HUDEP-2 (cell line): ENCODE results near the gene KSR1.
"Not testable (repeated sequence)": the region's sequence is repeated elsewhere in the genome, so short reads cannot be mapped to it uniquely, and the experiment has no call there.

Source experiments
- DNase-seq, 76 experiments: peaks; one replicate each; lab custom pipeline; 2025; ENCODE audit not compliant: unreplicated experiment in 76 of 76; lab: John Stamatoyannopoulos, UW

The KSR1 gene

GRCh38 chr17:27451906-27452305, 4.3 kb upstream of the KSR1 start:
- DNase-seq: no peak

- no peak for DNase-seq
These were observed 3.4 kb upstream of the KSR1 start for GRCh38 chr17:27452828-27453227.

DNA sequence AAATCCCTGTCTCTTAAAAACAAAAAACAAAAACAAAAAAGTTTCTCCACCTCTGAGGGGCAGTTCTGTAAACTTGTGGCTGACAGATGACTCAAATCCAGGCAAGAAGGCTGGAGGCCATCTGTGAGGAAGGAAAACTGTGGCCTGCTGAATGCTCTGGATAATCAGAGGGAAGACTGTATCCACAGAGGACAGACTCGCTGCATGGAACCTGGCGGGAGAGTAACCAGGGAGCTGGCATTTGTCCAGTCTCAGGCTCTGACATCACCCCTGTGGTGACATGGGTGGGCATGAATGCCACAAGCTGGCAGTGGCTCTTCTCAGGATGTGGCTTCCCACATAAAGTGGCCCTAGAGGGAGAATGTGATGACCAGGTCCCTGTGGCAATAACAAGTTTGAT, 2.8 kb upstream of the KSR1 start:
- no peak for DNase-seq

DNA sequence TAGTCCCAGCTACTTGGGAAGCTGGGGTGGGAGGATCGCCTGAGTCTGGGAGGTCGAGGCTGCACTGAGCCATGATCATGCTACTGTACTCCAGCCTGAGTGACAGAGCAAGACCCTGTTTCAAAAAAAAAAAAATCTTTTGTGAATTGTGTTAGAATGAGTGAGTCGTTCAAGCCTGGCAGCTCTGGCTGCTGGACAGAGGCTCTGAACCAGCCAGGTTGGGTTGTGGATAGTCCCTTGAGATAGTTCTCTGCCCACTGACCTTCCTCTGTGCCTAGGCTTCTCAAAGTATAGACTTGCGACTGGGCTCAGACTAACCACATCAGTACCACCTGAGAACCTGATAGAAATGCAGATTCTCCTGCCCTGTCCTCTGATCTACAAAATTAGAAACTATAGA, 2.2 kb upstream of the KSR1 start:
- no peak for DNase-seq

DNA sequence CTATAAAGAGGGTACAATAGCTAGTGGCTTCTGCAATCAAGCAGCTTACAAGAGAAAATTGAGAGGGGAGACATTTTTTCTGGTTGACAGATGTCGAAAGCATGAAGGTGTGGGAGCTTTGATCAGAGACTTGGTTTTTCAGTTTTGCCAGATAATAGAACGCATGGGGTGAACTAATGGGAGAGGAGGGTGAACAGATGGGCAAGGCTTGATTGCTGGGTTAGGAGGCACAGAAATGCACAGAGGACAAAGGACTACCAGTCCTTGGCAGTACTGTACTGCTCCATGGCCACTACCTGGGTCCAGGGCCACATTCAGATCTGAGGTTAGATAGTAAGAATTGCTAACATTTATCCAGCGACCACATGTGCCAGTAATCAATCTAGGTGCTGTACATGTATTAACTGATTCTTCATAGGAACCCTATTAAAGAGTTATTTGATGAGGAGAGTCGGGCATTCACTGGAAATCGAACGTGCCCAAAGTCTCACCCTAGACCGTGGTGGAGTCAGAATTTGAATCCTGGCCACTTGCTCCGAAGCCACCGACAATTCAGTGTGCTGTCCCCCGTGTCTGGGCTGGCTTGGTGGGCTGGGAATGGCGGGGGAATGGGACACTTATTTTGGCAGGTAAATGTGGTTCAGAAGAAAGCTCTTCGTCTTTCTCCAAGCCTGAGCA, 873 bp upstream of the KSR1 start:
- DNase-seq: peak in 10 of 76 experiments; percentile 15 to 45 (median 28)

DNA sequence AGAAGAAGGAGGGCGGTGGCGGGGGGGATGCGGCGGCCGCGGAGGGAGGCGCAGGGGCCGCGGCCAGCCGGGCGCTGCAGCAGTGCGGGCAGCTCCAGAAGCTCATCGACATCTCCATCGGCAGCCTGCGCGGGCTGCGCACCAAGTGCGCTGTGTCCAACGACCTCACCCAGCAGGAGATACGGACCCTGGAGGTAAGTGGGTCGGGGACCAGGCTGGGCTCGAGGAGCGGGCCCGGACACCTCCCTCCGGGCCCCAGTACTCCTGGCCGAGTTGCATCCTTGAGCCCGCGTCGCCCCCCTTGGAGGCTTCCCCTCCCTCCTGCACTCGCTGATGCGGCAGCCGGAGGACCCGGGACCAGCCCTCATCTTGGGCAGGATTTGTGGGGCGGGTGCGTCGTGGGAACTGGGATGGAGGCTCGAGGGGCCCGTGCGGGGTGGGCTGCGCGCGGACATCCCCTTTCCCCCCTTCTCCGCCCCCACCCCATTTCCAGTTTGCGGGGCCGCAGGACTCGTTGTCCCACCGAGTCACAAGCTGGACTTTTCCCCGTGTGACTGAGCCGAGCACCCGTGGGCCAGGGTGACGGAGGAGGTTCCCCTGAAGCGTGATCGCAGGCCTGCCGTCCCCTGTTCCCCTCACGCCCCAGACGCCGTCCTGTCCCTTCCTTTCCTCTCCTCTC, 572 bp downstream of the KSR1 start:
- DNase-seq: no peak

GRCh38 chr17:27457360-27457715, 1.1 kb downstream of the KSR1 start:
- no peak for DNase-seq

DNA sequence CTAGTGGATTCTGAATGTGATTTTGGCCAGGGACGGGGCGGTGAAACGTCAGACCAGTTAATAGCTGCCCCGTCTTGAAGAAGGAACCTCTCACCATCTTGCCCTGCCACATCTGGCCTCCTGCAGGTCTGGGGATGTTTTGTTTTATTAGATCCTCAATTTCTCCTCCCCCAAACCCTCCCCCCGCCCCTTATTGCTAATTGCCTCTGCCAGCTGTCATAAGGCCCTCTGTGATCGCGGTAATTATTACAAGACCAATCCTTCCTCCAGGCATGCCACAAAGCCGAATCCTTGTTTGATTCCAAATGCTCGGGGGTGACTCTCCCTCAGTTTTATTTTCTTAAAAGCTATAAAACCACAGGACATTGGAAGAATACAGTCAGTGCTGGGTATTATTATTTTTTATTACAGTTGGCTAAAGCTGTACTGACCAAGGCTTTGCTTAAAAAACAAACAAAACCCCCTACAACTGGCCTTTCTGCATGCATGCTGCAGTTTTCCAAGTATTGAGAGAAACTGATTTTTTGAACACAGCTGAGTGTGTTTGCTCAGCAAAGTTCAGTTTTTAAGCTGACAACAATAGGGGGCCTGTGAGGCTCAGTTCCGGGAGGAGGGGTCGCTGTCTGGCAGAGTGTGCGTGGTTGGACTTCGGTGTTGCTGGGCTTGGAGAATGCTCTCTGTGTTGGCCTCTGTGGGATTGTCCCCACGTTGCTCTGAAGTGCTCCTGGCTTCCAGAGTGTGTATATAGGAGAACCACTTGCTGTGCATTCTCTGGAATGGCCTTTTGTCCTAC, 1.7 kb downstream of the KSR1 start:
- peak in 22 of 76 experiments; percentile 10 to 41 (median 24) for DNase-seq

GRCh38 chr17:27458524-27458908, 2.3 kb downstream of the KSR1 start:
- DNase-seq: no peak

- no peak for DNase-seq
These were observed 3.2 kb downstream of the KSR1 start for GRCh38 chr17:27459433-27459832.

DNA sequence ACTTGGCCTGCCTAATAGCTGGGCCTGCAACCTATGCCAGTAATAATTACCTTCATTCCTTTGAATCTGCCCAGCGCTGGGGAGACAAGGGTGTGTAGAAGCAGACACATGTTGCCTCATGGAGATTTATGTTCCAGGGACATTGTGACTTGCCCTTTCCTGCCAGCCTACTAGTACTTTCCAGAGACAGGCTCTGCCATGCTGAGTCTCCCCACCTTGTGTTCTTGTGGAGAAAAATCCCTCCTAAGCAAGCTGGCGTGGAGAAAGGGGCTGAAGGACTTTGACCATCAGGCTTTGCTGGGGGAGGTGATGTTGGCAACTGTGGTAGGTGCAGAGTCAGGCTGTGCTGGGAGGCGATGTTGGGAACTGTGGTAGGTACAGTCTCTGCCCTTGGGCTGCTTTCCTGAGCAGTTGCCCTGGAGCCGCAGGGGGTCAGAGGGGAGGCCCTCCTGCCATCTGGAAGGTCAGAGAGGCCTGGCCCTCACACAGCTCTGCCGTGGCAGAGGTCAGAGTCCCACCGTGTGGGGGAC, 4.0 kb downstream of the KSR1 start:
- DNase-seq: no peak

DNA sequence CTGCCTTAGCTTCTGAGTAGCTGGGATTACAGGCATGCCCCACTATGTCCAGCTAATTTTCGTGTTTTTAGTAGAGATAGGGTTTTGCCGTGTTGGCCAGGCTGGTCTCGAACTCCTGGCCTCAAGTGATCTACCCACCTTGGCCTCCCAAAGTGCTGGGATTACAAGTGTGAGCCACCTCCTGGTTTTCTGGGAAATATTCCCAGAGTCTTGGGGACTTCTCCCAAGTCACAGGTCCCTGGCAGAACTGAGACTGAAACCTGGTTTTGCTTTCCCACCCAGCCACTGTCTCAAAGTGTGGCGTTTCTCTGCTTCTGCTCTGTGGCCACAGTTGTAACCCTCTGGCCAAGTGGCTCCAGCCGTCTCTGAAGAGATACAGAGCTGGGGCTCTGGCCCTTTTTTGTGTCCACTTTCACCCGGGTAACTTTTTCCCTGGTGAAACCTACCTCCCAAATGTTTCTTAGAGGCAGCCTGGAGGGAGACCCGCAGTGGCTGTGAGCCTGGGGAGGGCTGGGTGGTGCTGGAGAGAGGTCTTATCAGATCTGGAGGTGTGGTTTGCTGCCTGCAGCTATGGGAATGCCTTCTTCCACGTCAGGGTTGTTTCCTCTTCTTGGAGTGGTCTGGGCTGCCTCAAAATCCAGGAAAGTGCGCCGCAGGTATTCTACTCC, 5.1 kb downstream of the KSR1 start:
- DNase-seq: peak in 33 of 76 experiments; percentile 14 to 56 (median 35)

- no peak for DNase-seq
These were observed 5.9 kb downstream of the KSR1 start for GRCh38 chr17:27462149-27462548.

DNA sequence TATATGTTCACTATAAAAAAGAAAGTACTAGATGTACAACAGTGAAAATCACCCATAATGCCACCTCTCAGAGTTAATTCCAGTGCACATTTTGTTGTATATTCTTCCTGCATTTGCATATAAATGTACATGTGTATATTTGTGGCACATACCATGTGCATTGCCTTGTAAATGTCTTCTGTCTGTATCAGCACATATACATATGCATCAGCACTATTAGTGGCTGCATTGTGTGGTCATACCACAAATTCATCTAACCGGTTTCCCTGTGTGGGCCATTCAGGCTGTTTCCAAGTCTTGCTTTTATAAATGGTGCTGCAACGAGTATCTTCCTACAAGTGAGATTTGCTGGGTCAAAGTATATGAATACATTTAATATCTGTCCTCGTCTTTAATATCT, 6.5 kb downstream of the KSR1 start:
- no peak for DNase-seq

DNA sequence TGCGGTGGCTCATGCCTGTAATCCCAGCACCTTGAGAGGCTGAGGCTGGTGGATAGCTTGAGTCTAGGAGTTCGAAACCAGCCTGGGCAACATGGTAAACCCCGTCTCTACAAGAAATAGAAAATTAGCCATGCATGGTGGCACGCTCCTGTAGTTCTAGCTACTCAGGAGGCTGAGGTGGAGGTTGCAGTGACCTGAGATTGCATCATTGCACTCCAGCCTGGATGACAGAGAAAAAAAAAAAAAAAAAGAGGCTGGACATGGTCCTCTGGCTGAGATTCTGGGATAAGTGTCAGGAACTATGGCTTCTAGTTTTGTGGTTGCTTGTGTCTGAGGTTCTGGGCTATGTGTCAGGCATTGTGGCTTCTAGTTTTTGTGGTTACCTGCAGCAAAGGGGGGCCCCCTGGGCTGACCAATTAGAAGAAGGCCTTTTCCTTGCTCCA, 7.0 kb downstream of the KSR1 start:
- DNase-seq: no peak

- DNase-seq: not testable (repeated sequence)
These were observed 7.8 kb downstream of the KSR1 start for GRCh38 chr17:27464019-27464418.

DNA sequence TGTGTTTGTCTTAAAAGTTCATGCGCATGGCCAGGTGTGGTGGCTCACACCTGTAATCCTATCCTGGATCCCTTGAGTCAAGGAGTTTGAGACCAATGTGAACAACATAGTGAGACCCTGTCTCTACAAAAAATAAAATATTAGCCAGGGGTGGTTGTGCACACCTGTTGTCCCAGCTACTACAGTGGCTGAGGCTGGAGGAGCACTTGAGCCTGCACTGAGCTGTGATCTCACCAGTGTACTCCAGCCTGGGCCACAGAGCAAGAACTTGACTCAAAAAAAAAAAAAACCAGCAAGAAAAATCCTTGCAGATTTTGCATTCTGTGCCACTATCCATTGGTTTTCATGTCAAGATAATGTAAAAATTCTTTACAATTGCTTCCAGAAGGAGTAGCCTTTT, 8.2 kb downstream of the KSR1 start:
- DNase-seq: no peak

DNA sequence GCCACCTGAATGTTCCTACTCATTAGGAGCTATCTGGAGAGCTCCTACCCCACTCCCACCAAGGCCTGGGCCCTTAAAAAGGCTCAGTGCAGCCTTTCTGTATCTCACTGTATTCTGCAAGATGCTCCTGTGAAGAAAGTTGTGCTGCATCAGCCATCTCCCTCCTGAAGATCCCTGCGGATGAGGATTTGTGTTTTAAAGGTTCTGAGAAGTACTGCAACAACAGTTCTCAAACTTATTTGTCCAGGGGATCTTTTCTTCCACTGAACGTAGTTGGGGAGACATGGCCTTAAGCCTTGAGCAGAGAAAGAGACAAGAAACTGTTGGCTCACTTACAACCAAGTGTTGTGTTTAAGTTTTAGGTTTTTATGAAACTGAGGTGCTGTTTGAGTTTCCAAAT, 9.6 kb downstream of the KSR1 start:
- not testable (repeated sequence) for DNase-seq

DNA sequence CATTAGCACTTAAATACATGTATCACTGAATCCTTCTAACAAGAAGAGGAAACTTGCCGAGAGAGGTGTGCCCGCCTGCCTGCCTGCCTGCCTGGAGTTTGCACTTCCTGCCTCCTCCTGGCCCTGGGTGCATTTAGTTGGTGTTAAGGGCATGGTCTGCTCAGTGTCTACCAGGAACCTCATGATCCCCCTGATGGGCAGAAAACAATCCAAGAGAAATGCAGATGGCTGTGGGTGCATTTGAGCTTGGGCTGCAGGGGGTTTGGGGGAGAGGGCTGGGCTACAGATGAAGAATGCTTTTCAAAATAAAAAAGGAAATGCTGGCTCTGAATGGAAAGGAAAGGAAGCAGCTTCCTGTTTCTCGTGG, 10.1 kb downstream of the KSR1 start:
- DNase-seq: peak in 2 of 76 experiments; percentile 17 to 18

DNA sequence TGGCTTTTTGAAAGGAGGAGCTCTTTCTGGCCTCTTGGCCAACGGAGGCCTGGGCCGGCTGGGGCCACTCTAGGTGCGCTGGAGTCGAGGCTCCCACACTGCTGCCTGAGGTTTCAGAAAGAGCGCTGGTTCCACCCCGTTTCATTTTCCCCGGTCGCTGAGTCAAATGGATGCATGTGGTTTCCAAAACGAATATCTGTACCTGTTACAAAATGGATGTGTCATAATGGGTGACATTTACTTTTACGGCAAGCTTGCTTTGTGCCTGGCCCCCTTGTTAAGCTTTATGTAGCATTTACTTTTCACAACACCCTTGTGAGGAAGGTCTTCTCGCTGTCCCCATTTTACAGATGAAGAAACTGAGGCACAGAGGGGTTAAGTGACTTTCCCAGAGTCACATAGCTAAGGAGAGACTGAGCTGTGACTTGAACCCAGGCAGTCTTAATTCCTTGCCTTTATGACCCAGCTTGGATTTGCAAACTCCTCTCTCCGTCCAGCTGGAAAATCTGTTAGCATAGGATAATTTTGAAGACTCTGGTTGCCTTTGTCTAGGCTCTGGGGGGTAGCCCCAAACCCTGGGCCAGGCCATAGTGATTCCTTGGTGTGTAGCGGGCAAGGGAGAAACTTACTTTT, 10.6 kb downstream of the KSR1 start:
- peak in 1 of 76 experiments; percentile 12 for DNase-seq
